DND-41 (cell line): ENCODE measurements around the gene CCNL1.

Experiments
- EZH2 ChIP-seq: IDR thresholded peaks from 3 replicates; pipeline ENCODE4 v1.6.1; 2012; ENCODE audit warnings: borderline replicate concordance, low read depth, mild to moderate bottlenecking, moderate library complexity, low read length, inconsistent platforms; ENCODE audit not compliant: severe bottlenecking
- TF ChIP-seq, protein P1 (sequence below): IDR thresholded peaks from 2 replicates; pipeline ENCODE4 v1.5.1; 2012; ENCODE audit warnings: borderline replicate concordance, low read length, moderate library complexity, mild to moderate bottlenecking; ENCODE audit not compliant: poor library complexity, severe bottlenecking; ENCODE audit errors: extremely low read depth

DNA sequence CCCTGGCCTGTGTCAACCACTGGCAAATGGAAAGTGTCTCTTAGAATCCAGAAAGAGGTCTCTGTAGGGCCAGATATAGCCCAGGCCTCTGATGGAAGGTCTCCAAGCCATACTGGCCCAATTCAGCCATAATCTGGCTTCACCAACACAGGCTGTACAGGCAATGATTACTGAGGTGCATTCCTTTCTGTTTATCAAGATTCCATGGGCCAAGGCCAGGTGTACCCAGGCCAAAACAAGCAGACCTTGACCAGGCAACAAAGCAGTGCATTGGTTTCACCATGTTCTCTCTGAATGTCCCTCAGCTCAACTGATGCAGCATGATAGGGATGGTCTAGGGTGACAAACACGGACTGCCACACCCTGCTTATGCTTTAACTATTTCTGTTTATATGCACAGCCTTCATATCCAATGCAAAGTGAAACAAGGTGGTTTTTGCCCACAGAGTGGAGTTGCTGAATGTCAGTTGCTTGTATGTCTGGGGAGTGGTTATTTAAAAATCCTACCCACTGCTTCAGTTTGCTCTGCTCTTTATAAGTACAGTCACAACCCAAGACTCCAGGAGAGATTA is 25.2 kb downstream of the CCNL1 start:
- TF ChIP-seq, protein P1, sequence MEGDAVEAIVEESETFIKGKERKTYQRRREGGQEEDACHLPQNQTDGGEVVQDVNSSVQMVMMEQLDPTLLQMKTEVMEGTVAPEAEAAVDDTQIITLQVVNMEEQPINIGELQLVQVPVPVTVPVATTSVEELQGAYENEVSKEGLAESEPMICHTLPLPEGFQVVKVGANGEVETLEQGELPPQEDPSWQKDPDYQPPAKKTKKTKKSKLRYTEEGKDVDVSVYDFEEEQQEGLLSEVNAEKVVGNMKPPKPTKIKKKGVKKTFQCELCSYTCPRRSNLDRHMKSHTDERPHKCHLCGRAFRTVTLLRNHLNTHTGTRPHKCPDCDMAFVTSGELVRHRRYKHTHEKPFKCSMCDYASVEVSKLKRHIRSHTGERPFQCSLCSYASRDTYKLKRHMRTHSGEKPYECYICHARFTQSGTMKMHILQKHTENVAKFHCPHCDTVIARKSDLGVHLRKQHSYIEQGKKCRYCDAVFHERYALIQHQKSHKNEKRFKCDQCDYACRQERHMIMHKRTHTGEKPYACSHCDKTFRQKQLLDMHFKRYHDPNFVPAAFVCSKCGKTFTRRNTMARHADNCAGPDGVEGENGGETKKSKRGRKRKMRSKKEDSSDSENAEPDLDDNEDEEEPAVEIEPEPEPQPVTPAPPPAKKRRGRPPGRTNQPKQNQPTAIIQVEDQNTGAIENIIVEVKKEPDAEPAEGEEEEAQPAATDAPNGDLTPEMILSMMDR: no peak
- TF ChIP-seq EZH2: no peak
